ENCODE data around the gene ELF4. TPM values are rescaled to one million over a fixed set of nuclear protein-coding genes. Genes with fewer than 3 reads are reported as not detected.
A peak's percentile ranks its signal among the peaks of the same experiment; 100 is the strongest.

Gene ELF4
- total RNA-seq, 1 donor from 2014 or later = 31.2 TPM

GRCh38 chrX:130085551-130086446 lies 24.5 kb downstream of the ELF4 start:
- peak overlapping the region; percentile 40 for H3K4me3 Mint-ChIP-seq (ENCODE audit: unreplicated experiment)

GRCh38 chrX:130084631-130085237 lies 25.6 kb downstream of the ELF4 start:
- Histone ChIP-seq H3K27me3 (ENCODE audit: insufficient read depth, low read length) (no peaks in the 10 kb centered on the region), H2AFZ (ENCODE audit: low read depth, low read length) (no peak overlapping the region), H3K4me1 (ENCODE audit: insufficient read depth, low read length) (peaks cover 8% of the 10 kb centered on the region), H3K4me2 (ENCODE audit: low read length) (no peak overlapping the region), H3K9me3 (ENCODE audit: insufficient read depth, low read depth, low read length) (no peaks in the 10 kb centered on the region), H3K36me3 (ENCODE audit: insufficient read depth, low read length) (no peaks in the 10 kb centered on the region), H3K79me2 (ENCODE audit: insufficient read depth, low read length) (peaks cover 30% of the 10 kb centered on the region), H3K9ac (ENCODE audit: low read length) (no peak overlapping the region), H4K20me1 (ENCODE audit: insufficient read depth, low read length) (peaks cover 51% of the 10 kb centered on the region), H3K27ac (ENCODE audit: low read depth, low read length) (no peak overlapping the region), H3K4me3 (ENCODE audit: insufficient read depth, low read depth, low read length) (no peak overlapping the region)
- Mint-ChIP-seq H3K36me3 (ENCODE audit: low read depth, unreplicated experiment) (peaks cover 4% of the 10 kb centered on the region), H3K9me3 (ENCODE audit: unreplicated experiment) (no peaks in the 10 kb centered on the region), H3K27ac (ENCODE audit: unreplicated experiment) (no peak overlapping the region), H3K27me3 (ENCODE audit: low read depth, unreplicated experiment) (no peaks in the 10 kb centered on the region), H3K4me1 (ENCODE audit: low read depth, unreplicated experiment) (peaks cover 41% of the 10 kb centered on the region), H3K4me3 (ENCODE audit: unreplicated experiment) (no peak overlapping the region)
- TF ChIP-seq EZH2 (IDR thresholded peaks at IDR 0.05; ENCODE audit: insufficient read depth, low read length) (no peak), CTCF (IDR thresholded peaks at IDR 0.05; ENCODE audit: insufficient read depth, low read depth, low read length) (no peak)
- FAIRE-seq (no peak), DNase-seq (ENCODE audit: low read depth) (no peak)

More at GRCh38 chrX:130085551-130086446, 24.5 kb downstream of the ELF4 start:
- no peaks in the 10 kb centered on the region for H3K9me3 Mint-ChIP-seq (ENCODE audit: unreplicated experiment)
- peaks cover 34% of the 10 kb centered on the region for H3K79me2 ChIP-seq (ENCODE audit: insufficient read depth, low read length)
- H2AFZ ChIP-seq (ENCODE audit: low read depth, low read length) = no peak overlapping the region
- peaks cover 2% of the 10 kb centered on the region for H3K36me3 Mint-ChIP-seq (ENCODE audit: low read depth, unreplicated experiment)
- no peak overlapping the region for H3K4me2 ChIP-seq (ENCODE audit: low read length)
- H3K27ac ChIP-seq (ENCODE audit: low read depth, low read length) = no peak overlapping the region
- H4K20me1 ChIP-seq (ENCODE audit: insufficient read depth, low read length) = peaks cover 49% of the 10 kb centered on the region
- no peaks in the 10 kb centered on the region for H3K9me3 ChIP-seq (ENCODE audit: insufficient read depth, low read depth, low read length)
- no peaks in the 10 kb centered on the region for H3K27me3 Mint-ChIP-seq (ENCODE audit: low read depth, unreplicated experiment)
- H3K4me1 Mint-ChIP-seq (ENCODE audit: low read depth, unreplicated experiment) = peaks cover 39% of the 10 kb centered on the region
- no peaks in the 10 kb centered on the region for H3K27me3 ChIP-seq (ENCODE audit: insufficient read depth, low read length)
- no peaks in the 10 kb centered on the region for H3K36me3 ChIP-seq (ENCODE audit: insufficient read depth, low read length)
- no peak overlapping the region for H3K4me3 ChIP-seq (ENCODE audit: insufficient read depth, low read depth, low read length)
- no peak overlapping the region for H3K27ac Mint-ChIP-seq (ENCODE audit: unreplicated experiment)
- no peak for TF ChIP-seq CTCF (IDR thresholded peaks at IDR 0.05; ENCODE audit: insufficient read depth, low read depth, low read length)
- TF ChIP-seq EZH2 (IDR thresholded peaks at IDR 0.05; ENCODE audit: insufficient read depth, low read length) = no peak
- peaks cover 8% of the 10 kb centered on the region for H3K4me1 ChIP-seq (ENCODE audit: insufficient read depth, low read length)
- FAIRE-seq (no peak), DNase-seq (ENCODE audit: low read depth) (no peak)
- H3K9ac ChIP-seq (ENCODE audit: low read length) = no peak overlapping the region
